ENCODE data around the gene TPM4.
"Not testable (repeated sequence)": the region's sequence is repeated elsewhere in the genome, so short reads cannot be mapped to it uniquely, and the experiment has no call there.

TPM4 gene

DNA sequence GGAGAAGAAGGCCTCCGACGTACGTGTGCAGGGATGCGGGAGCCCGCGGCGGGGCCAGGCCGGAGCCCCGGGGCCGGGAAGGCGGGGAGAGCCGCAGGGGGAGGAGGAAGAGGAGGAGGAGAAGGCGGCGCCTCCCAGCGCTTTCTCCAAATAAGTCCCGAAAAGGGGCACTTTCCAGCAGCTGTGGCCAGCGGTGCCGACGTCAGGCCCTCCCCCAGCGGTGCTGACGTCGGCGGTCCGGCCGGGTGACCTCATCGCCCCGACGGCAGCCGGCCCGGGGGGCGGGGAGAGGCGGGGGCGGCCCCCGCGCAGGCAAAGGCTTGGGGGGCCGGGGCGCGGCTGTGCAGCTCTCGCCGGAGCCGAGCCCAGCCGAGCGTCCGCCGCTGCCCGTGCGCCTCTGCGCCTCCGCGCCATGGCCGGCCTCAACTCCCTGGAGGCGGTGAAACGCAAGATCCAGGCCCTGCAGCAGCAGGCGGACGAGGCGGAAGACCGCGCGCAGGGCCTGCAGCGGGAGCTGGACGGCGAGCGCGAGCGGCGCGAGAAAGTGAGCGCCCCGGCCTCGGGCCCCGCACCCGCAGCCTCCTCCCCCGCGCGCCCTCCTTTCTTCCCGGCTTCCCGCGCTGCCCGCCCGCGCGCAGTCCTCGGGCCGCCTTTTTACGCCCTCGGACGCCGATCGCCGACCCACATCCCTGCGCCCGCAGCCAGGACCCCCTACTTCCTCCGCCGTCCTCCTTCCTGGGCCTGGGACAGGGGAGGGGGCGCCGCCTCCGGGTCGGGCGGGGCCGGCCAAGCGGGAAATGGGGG is at the start of gene TPM4:
TPM4 (plus strand) TSS at position 342 of the 804 bp plus-strand sequence; CDS start at position 413, 71 bp downstream.
- peak; percentile 88 for DNase-seq

DNA sequence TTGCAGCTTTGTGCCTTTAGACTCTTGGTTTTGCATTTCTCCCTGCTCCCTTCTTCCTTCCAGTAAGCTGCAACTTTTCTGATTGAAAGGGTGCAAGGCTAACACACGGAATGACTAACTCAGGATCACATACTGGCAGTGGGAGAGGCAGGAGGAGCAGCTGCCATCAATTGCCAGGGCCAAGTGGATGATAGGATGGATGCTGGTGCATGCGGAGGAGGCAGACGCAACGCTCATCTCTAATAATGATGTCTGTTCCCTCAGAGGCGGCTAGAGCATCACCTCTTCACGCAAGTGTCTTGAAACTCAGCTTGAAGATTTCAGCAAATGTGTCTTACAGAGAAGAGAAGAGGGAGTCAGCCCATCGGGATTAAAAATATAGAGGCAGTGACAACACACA is 49.5 kb upstream of the TPM4 start:
- DNase-seq = no peak

DNA sequence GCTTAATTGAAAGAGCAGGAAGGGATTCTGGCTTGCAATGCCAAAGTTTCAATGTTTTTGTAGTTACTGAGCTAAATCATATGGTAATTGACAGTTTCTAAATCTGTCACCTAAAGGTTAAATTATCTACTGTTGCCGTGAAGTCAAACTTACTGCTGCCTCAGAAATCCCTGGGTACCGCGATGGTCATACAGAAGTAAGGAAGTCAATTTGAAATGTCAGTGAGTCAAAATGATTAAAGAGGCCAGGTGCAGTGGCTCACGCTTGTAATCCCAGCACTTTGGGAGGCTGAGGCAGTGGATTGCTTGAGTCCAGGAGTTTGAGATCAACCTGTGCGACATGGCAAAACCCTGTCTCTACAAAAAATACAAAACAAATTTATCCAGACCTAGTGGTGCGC is 48.8 kb upstream of the TPM4 start:
- no peak for DNase-seq

- not testable (repeated sequence) for DNase-seq
These were observed 46.1 kb upstream of the TPM4 start for GRCh38 chr19:16030155-16030554.

DNA sequence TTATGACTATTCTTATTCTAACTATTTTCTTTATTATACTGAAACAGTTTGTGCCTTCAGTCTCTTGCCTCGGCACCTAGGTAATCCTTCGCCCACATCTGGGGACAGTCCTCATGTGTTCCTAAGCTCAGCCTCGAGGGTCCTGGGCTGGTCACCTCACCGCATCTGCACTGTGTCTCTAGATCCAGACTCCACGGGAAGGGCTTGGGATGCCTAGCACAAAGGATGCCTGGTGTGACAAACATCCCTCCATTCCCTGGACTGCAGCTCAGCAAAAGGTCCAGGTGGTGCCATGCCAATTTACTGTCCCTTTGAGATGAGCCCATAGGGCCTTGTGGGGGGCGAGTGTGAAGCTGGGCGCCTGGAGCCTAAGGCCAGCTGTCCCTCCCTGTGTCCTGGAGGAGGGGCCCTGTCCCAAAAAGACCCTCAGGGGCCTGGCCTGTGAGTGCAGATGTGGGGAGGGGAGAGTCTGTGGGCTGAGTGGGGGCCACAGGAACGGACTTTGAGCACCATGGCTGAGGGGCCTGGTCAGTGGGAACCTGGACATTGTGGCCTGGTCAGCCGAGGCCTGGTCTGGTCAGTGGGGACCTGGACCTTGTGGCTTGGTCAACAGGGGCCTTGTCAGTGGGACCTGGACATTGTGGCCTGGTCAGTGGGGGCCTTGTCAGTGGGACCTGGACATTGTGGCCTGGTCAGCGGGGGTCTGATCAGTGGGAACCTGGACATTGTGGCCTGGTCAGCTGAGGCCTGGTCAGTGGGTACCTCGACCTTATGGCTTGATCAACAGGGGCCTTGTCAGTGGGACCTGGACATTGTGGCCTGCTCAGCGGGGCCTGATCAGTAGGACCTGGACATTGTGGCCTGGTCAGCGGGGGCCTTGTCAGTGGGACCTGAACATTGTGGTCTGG is 45.1 kb upstream of the TPM4 start:
- DNase-seq = no peak

- no peak for DNase-seq
These were observed 44.5 kb upstream of the TPM4 start for GRCh38 chr19:16031872-16032200.

DNA sequence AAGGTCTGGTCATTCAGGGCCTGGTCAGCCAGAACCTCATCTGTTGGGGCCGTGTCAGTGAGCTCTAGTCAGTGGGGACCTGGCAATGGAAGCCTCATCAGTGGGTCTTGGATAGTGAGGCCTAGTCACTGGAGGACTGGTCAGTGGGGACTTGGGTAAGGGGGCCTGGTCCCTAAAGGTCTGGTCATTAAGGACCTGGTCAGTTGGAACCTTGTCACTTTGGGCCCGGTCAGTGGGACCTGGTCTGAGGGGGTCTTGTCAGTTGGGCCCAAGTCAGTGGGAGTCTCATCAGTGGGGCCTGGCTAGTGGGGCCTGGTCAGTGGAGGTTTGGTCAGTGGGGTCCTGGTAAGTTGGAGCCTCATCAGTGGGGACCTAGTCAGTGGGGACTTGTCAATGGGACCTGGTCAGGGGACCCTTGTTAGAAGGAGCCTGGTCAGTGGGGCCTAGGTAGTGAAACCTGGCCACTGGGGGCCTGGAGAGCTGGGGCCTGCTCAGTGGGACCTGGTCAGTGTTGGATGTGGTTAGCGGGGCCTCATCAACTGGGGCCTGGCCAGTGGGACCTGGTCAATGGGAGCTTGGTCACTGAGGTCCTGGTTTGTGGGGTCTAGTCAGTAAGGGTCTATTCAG is 43.7 kb upstream of the TPM4 start:
- no peak for DNase-seq

DNA sequence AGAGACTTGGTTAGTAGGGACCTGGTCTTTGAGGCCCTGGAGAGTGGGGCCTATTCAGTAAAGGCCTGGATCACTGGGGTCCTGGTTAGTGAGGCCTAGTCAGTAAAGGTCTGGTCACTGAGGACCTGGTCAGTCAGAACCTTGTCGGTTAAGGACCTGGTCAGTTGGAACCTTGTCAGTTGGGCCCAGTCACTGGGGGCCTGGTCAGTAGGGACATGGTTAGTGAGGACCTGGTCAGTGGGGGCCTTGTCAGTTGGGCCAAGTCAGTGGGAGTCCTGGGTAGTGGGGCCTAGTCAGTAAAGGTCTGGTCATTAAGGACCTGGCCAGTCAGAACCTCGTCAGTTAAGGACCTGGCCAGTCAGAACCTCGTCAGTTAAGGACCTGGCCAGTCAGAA is 43.2 kb upstream of the TPM4 start:
- no peak for DNase-seq

DNA sequence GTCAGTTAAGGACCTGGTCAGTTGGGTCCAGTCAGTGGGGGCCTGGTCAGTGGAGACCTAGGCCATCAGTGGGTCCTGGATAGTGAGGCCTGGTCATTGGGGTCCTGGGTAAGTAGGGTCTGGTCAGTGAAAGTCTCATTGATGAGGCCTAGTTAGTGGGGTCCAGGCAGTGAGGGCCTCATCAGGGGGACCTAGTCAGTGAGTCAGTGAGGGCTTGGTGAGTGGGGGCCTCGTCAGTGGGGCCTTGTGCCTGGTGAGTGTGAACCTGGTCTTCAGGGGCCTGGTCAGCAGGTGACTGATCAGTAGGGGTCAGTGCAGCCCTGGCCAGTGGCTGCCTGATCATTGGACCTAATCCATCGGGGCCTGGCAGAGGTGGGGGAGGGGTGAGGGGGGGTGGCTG is 42.6 kb upstream of the TPM4 start:
- DNase-seq = no peak

DNA sequence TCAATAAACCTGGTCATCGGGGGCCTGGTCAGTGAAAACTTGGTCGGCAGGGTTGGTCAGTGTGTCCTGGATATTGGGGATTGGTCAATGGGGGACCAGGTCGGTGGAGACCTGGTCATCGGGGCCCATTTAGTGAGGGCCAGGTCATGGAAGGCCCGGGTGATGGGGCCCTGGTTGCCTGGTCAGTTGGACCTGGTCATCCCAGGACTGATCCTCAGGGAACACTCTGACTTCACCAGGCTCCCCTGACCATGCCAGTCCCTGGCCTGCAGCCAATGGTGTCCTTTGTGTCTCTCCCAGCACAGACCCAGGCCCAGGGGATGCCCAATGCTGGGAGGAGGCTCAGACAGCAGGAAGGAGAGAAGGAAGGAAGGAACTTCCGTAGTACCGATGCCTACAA is 42.1 kb upstream of the TPM4 start:
- DNase-seq = no peak

GRCh38 chr19:16034958-16035560 is 41.2 kb upstream of the TPM4 start:
- no peak for DNase-seq

DNA sequence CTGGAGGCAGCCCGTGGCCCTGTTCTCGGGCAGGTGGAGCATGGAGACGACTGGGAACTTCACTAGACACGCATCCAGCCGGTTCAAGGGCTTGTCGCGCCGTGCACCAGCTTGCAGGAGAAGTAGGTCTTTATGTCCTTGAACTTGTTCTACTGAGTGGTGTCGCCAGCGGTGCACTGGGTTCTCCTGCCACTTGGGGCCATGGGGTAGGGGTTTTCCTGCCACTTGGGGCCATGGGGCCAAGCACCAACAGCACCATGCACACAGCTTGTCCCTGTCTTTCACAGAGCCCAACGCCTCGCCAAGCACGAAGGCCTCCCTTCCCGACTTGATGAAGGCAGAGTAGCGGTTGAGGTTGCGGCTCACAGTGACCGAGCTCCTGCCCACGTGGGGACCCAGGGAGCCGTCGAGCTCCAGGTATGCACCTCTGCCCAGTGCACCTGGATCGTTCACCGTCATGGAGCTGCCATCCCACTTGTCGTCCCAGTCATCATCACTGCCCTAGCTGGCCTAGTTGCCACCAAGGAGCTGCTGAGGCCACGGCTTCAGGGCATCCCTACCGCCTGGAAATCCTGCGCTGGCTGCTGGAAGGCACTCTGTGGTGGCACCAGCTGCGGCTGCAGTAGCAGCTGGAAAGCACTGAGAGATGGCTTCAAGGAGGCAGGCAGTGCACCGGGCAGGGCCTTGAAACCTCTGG is 40.5 kb upstream of the TPM4 start:
- DNase-seq = no peak

GRCh38 chr19:16036397-16036925 is 39.8 kb upstream of the TPM4 start:
- no peak for DNase-seq

GRCh38 chr19:16036941-16037340 is 39.4 kb upstream of the TPM4 start:
- DNase-seq = no peak

DNA sequence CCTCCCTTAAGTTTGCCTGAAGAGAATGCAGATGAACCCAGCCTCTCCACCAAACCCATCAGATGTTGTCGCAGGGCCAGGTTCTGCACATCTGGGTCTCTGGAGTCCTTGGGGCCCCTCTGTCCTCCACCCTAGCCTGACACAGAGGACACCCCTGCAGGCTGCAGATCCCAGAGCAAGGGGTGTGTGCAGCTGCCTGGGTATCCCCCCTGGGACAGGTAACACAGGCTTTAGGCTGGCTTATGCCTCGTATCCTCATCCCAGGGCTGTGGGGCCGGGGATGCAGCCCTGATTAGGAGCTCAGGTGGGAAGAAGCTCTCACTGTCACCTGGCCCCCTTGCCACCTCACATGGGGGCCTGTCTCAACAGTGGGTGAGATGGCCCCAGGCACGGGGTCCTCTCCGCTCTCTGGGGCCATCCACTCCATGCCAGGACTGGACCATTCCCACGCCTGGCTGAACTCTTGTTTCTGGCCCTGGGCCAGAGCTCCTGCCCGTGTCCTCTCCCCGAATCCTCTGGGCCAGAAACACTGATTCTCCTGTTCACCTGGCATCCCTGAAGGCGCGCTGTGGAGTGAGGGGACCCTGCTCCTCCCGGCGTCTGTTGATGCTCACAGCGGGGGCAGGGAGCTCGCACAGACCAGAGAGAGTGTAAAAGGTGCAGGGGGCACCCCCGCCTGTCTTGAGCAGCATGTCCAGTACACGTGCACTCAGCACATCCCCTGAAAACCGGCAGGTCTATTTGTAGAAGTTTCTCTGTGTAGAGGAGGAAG is 38.7 kb upstream of the TPM4 start:
- no peak for DNase-seq

GRCh38 chr19:16038196-16038695 is 38.0 kb upstream of the TPM4 start:
- no peak for DNase-seq

GRCh38 chr19:16039081-16039480 is 37.2 kb upstream of the TPM4 start:
- DNase-seq = no peak

DNA sequence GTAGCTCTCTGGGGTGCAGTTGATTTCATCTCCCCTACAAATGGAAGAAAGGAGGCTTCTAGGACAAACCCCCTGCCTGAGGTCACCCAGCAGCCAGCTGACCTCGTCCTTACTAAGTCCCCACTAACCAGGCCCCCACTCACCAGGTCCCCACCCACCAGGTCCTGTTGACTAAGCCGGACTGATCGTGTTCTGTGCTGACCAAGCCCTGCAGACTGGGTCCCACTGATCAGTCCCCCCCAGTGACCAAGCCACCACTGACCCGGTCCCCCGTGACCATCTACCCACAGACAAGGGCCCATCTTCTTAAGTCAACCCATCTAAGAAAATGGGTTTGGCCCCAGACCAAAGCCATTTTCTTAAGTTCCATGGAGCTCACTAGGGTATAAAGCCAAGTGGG is 36.8 kb upstream of the TPM4 start:
- DNase-seq = no peak

DNA sequence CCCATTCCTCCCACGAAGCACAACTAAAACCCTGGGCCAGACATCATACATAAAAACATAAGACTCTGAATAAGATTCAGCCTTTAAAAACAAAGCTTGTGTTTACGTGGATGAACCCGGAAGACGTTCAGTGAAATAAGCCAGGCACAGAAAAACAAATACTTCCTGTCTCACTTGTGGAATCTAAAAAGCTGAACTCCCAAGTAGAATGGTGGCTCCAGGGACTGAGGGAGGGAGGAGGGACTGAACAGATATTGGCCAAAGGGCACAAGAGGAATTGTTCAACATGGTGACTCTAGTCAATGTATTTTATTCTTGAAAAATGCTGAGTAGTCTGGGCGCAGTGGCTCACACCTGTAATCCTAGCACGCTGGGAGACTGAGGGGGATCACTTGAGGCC is 35.7 kb upstream of the TPM4 start:
- DNase-seq = no peak

- peak; percentile 29 for DNase-seq
These were observed 34.9 kb upstream of the TPM4 start for GRCh38 chr19:16041299-16041990.

DNA sequence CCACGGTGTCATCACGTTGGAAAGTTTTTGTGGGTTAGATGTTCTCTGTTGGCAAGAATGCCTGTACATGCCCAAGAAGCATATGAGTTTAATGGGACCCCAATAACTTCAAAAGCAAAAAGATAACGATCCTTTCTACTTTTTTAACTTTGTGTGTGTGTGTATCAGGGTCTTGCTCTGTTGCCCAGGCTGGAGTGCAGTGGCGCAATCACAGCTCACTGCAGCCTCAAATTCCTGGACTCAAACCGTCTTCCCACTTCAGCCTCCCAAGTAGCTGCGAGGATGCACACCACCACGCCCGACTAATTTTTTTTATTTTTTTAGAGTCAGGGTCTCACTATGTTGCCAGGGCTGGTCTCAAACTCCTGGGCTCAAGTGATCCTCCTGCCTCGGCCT is 34.3 kb upstream of the TPM4 start:
- no peak for DNase-seq
